Right lobe of liver (tissue), 6 donors: ENCODE data around the gene LYST. TPM values are rescaled to one million over a fixed set of nuclear protein-coding genes. Genes with fewer than 3 reads are reported as not detected.

Experiments used
- ATAC-seq, 4 donors: fragments of 200-7000 bp; cut with Tn5 transposase; one replicate each; pipeline ENCODE4 v1.9.1; 2020; ENCODE audit warnings: mild to moderate bottlenecking in 4 of 4, moderate library complexity in 4 of 4
- DNase-seq, 3 donors: peaks; one replicate each; pipeline ENCODE4 v3.0.0-alpha.2; 2020
- H3K27ac ChIP-seq, 3 donors: fragments of 200-600 bp; one replicate each; pipeline ENCODE4 v1.8.0; 2022
- H3K27me3 ChIP-seq, 2 donors: fragments of 200-600 bp; one replicate each; pipeline ENCODE4 v1.8.0; 2022
- H3K36me3 ChIP-seq, 4 donors: fragments of 200-600 bp; sonication (generic) in 1 of 4; one replicate each; pipeline versions ENCODE4 v1.5.1 to v1.8.0; 2017 to 2022; ENCODE audit warnings: control low read depth in 1 of 4
- H3K4me1 ChIP-seq, 4 donors: fragments of 200-600 bp; sonication (generic) in 1 of 4; one replicate each; pipeline versions ENCODE4 v1.5.1 to v1.8.0; 2017 to 2022; ENCODE audit warnings: control low read depth in 1 of 4
- H3K4me3 ChIP-seq, 3 donors: fragments of 200-600 bp; one replicate each; pipeline ENCODE4 v1.8.0; 2022
- H3K9me3 ChIP-seq, 4 donors: fragments of 200-600 bp; sonication (generic) in 1 of 4; one replicate each; pipeline versions ENCODE4 v1.5.1 to v1.8.0; 2017 to 2022; ENCODE audit warnings: control low read depth in 1 of 4
- POLR2A ChIP-seq: fragments of 450-650 bp; IDR thresholded peaks from one replicate; pipeline ENCODE4 v1.6.1; 2017; ENCODE audit warnings: antibody characterized with exemption, mild to moderate bottlenecking
- WGBS: methylation state at CpG from one replicate; pipeline ENCODE4 v1.1.6; 2018; ENCODE audit warnings: low coverage, low lambda C conversion rate; ENCODE audit not compliant: insufficient coverage; ENCODE audit errors: missing lambda C conversion rate; 5-methylcytosine and 5-hydroxymethylcytosine counted together
- intact Hi-C, 2 donors: fragments of 100-400 bp; cut with DNase I; formaldehyde crosslinking; loops; one replicate each; pipeline versions ENCODE4 v1.11.2 to v1.14.1; 2022
- total RNA-seq, 6 experiments: library from RNA; depleted of rRNA in 2 of 6; stranded (reverse); fragments of >200 nt in 2 of 6; fragmentation: NEBNext Ultra II Directional in 3 of 6; extraction: Animal tissue kit (Norgen Biotek cat#: 25700) in 3 of 6; gene quantifications; one replicate each; pipeline versions ENCODE4 v1.1.0 to v1.2.4, GENCODE V29; 2016 to 2023
- TF ChIP-seq, protein P1 (sequence below), 4 donors: fragments of 200-600 bp in 3 of 4; fragments of 450-650 bp in 1 of 4; IDR thresholded peaks; one replicate each; pipeline versions ENCODE4 v1.5.1 to v1.8.0; 2016 to 2022; ENCODE audit warnings: antibody characterized with exemption in 4 of 4, mild to moderate bottlenecking in 2 of 4
- donor health status: DM: no; HTN: yes; CAD: no.
- donor health status: DM: no; HTN: no; CAD: no.
- donor health status: DM: no; HTN: no; CAD: no.
- donor health status: DM: no; HTN: yes; CAD: no.
- donor health status: DM: no; HTN: yes; CAD: no.

LYST gene
- total RNA-seq, 6 experiments from 2014 or later: 9.0 to 16.6 (median 12.5) TPM

DNA sequence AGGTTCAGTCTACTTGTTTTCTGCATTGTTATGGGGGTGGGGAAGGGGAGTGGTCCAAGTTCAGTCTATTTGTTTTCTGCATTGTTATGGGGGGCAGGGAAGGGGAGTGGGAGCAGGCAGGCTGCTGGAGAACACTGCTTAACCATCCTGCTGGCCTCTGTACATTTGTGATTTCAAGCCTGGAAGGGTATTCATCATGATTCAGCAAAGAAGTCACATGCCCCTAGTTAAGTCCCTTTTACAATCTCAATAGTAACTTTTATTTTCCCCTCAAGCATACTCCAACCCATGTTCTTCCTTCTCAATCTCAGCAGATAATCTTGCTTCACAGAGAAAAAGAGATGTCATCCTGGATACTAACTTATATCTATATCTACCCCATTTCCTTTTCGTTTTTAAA lies 7.9 kb downstream of the LYST start:
- TF ChIP-seq, protein P1, sequence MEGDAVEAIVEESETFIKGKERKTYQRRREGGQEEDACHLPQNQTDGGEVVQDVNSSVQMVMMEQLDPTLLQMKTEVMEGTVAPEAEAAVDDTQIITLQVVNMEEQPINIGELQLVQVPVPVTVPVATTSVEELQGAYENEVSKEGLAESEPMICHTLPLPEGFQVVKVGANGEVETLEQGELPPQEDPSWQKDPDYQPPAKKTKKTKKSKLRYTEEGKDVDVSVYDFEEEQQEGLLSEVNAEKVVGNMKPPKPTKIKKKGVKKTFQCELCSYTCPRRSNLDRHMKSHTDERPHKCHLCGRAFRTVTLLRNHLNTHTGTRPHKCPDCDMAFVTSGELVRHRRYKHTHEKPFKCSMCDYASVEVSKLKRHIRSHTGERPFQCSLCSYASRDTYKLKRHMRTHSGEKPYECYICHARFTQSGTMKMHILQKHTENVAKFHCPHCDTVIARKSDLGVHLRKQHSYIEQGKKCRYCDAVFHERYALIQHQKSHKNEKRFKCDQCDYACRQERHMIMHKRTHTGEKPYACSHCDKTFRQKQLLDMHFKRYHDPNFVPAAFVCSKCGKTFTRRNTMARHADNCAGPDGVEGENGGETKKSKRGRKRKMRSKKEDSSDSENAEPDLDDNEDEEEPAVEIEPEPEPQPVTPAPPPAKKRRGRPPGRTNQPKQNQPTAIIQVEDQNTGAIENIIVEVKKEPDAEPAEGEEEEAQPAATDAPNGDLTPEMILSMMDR (IDR thresholded peaks at IDR 0.05): no peak
- no peak for TF ChIP-seq POLR2A

DNA sequence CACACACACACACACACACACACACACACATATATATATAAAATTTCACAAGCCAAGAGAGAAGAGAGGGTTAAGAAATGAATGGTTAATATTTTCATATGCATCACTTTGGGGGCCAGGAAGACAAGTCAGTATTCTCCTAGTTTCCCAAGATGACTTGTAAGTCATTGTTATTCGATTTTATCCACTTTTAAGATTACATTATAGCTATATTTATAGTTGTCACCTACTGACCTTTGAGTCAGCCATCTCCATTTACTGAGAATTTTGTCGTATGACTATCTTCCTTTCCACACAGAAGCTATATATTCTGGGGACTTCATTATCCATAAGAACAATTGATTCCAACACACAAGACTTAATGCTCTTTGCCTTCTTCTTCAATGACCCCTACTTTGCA lies 8.9 kb downstream of the LYST start:
- no peak for ATAC-seq
- no peaks in the 10 kb centered on the region for H3K27me3 ChIP-seq
- H3K36me3 ChIP-seq: no peaks in the 10 kb centered on the region
- no peak for DNase-seq
- WGBS: 59% methylated on average over 2 of the region's 2 CpGs
- intact Hi-C loops: no loop called here
- TF ChIP-seq, protein P1 (IDR thresholded peaks at IDR 0.05): no peak
- TF ChIP-seq POLR2A: no peak
- no peak overlapping the region for H3K4me3 ChIP-seq
- H3K9me3 ChIP-seq: no peaks in the 10 kb centered on the region
- peaks cover 0 to 10% (median 0%) of the 10 kb centered on the region in 4 donors for H3K4me1 ChIP-seq
- no peak overlapping the region for H3K27ac ChIP-seq

More for the DNA sequence above, 7.9 kb downstream of the LYST start:
- Histone ChIP-seq H3K36me3 (no peaks in the 10 kb centered on the region), H3K27me3 (no peaks in the 10 kb centered on the region), H3K9me3 (no peaks in the 10 kb centered on the region), H3K4me1 (peaks cover 0 to 12% (median 0%) of the 10 kb centered on the region in 4 donors), H3K4me3 (no peak overlapping the region), H3K27ac (no peak overlapping the region)
- no peak for ATAC-seq
- intact Hi-C loops: no loop called here
- 75% methylated on average over 1 of the region's 1 CpG for WGBS
- no peak for DNase-seq

DNA sequence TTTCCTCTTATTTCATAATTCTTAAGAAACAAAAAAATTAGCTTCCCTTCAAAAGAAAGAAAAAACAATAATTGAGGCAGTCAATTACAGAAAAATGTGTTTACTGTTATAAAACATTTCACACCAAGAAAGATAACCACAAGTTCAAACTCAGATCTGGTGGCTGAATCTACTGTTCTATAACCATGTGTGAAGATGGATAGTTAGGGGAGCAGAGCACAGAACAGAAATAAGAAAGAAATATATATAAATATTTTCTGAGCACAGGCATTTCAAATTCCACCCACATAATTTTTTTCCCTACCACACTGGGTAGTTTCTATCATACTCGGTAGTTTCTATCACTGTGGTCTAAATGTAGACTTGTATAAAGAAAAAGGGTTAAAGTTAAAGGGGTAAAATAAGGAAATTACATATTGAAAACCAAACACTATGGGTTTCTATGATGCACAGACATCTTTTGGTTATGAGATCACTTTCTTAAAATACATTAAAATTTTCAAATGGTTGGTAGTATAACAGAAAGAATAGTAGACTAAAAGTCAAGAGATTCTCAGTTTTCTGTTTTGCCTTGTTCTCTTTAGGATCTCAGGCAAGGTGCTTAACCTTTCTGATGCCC lies 10.8 kb downstream of the LYST start:
- intact Hi-C loops: no loop called here
- no peaks in the 10 kb centered on the region for H3K4me1 ChIP-seq
- 47% methylated on average over 1 of the region's 1 CpG for WGBS
- no peaks in the 10 kb centered on the region for H3K27me3 ChIP-seq
- DNase-seq (no peak), ATAC-seq (no peak)
- H3K27ac ChIP-seq: no peak overlapping the region
- H3K36me3 ChIP-seq: no peaks in the 10 kb centered on the region
- H3K4me3 ChIP-seq: no peak overlapping the region
- TF ChIP-seq POLR2A: no peak
- TF ChIP-seq, protein P1 (IDR thresholded peaks at IDR 0.05): no peak
- no peaks in the 10 kb centered on the region for H3K9me3 ChIP-seq

DNA sequence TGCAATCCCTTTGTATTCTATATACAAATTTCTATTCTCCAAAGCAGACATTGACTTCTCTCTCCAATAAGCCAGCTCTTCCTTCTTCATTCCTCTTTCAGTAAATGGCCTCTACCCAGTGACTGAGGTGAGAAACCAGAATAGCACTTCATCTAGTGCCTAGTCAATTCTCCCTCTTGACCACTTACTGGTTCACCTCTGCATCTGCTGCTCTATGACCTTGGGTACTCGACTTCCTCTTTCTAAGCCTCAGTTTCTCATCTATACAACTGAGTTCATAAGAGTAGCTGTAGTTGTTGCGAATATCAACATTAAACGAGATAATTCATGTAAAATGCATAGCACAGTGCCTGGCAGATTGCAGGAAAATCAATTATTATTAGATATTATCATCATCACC lies 12.4 kb downstream of the LYST start:
- H3K27ac ChIP-seq: no peak overlapping the region
- no peak for TF ChIP-seq POLR2A
- TF ChIP-seq, protein P1 (IDR thresholded peaks at IDR 0.05): no peak
- intact Hi-C loops: no loop called here

More for the DNA sequence above, 12.4 kb downstream of the LYST start:
- DNase-seq (no peak), ATAC-seq (no peak)
- no peak overlapping the region for H3K4me3 ChIP-seq
- 89% methylated on average over 3 of the region's 3 CpGs for WGBS
- no peaks in the 10 kb centered on the region for H3K9me3 ChIP-seq
- peaks cover 0 to 7% (median 0%) of the 10 kb centered on the region in 4 donors for H3K4me1 ChIP-seq
- no peaks in the 10 kb centered on the region for H3K27me3 ChIP-seq
- H3K36me3 ChIP-seq: no peaks in the 10 kb centered on the region
